HEK293 (cell line): Measurements from ENCODE around the gene OR6Q1.
"Not testable (repeated sequence)": the region's sequence is repeated elsewhere in the genome, so short reads cannot be mapped to it uniquely, and the experiment has no call there.

ENCODE experiments used
- CTCF ChIP-seq: fragments of 450-650 bp; formaldehyde crosslinking; IDR thresholded peaks from 2 replicates; pipeline ENCODE4 v1.5.1; 2016; ENCODE audit warnings: missing biosample characterization, missing genetic modification characterization
- ZNF610 ChIP-seq: fragments of 450-650 bp; formaldehyde crosslinking; IDR thresholded peaks from 2 replicates; pipeline ENCODE4 v1.5.1; 2016; ENCODE audit warnings: missing biosample characterization, missing genetic modification characterization, borderline replicate concordance
- ZSCAN23 ChIP-seq: fragments of 450-650 bp; formaldehyde crosslinking; IDR thresholded peaks from 2 replicates; pipeline ENCODE4 v1.5.1; 2016; ENCODE audit warnings: missing biosample characterization, missing genetic modification characterization

- not testable (repeated sequence) for TF ChIP-seq ZNF610, ZSCAN23, CTCF (tag by site-specific recombination)
These were observed 30.7 kb upstream of the OR6Q1 start for GRCh38 chr11:58000021-58000420.
